Activated T-cell treated with anti-CD3 and anti-CD28 coated beads for 1 hour (primary cell): Measurements from ENCODE around the gene ERICH6B.

Source experiments
- DNase-seq: peaks from one replicate; pipeline ENCODE4 v3.0.0-alpha.2; 2020; ENCODE audit warnings: low read depth

The ERICH6B gene

GRCh38 chr13:45542391-45542790, 73.1 kb downstream of the ERICH6B start:
- no peak for DNase-seq

GRCh38 chr13:45541806-45542205, 73.7 kb downstream of the ERICH6B start:
- no peak for DNase-seq

- no peak for DNase-seq
Measured at GRCh38 chr13:45540864-45541263, 74.7 kb downstream of the ERICH6B start.

GRCh38 chr13:45540195-45540594, 75.3 kb downstream of the ERICH6B start:
- no peak for DNase-seq

GRCh38 chr13:45538382-45538781, 77.2 kb downstream of the ERICH6B start:
- no peak for DNase-seq

- no peak for DNase-seq
Measured at GRCh38 chr13:45537516-45537915, 78.0 kb downstream of the ERICH6B start.

GRCh38 chr13:45536224-45536623, 79.3 kb downstream of the ERICH6B start:
- DNase-seq: no peak

- DNase-seq: no peak
Measured at GRCh38 chr13:45534604-45535003, 80.9 kb downstream of the ERICH6B start.

GRCh38 chr13:45529758-45530157, 85.8 kb downstream of the ERICH6B start:
- DNase-seq: no peak

- no peak for DNase-seq
Measured at GRCh38 chr13:45527699-45528462, 87.7 kb downstream of the ERICH6B start.

- DNase-seq: no peak
Measured at GRCh38 chr13:45522571-45522970, 93.0 kb downstream of the ERICH6B start.

GRCh38 chr13:45521297-45521696, 94.2 kb downstream of the ERICH6B start:
- DNase-seq: no peak

GRCh38 chr13:45519493-45519892, 96.0 kb downstream of the ERICH6B start:
- no peak for DNase-seq

GRCh38 chr13:45518525-45519245, 96.9 kb downstream of the ERICH6B start:
- DNase-seq: no peak

- DNase-seq: no peak
Measured at GRCh38 chr13:45516757-45517156, 98.8 kb downstream of the ERICH6B start.

GRCh38 chr13:45512098-45512496, 103.4 kb downstream of the ERICH6B start:
- no peak for DNase-seq

GRCh38 chr13:45511310-45512097, 104.0 kb downstream of the ERICH6B start:
- no peak for DNase-seq

- no peak for DNase-seq
Measured at GRCh38 chr13:45510672-45511071, 104.9 kb downstream of the ERICH6B start.

- no peak for DNase-seq
Measured at GRCh38 chr13:45508776-45509175, 106.8 kb downstream of the ERICH6B start.

GRCh38 chr13:45506811-45507210, 108.7 kb downstream of the ERICH6B start:
- DNase-seq: no peak

GRCh38 chr13:45503658-45504057, 111.9 kb downstream of the ERICH6B start:
- DNase-seq: no peak

GRCh38 chr13:45501175-45501526, 114.4 kb downstream of the ERICH6B start:
- no peak for DNase-seq
